ENCODE data around the gene ANKRD13A.

- TF ChIP-seq CTCF (IDR thresholded peaks at IDR 0.05): no peak
- no peak for TF ChIP-seq POLR2A (IDR thresholded peaks at IDR 0.05)
- TF ChIP-seq EP300 (IDR thresholded peaks at IDR 0.05): no peak
These were observed 3.9 kb upstream of the ANKRD13A start for GRCh38 chr12:109995361-109995685.

All from tibial nerve (tissue), 4 donors.